Epithelial cell of proximal tubule (primary cell): ENCODE measurements around the gene HIBCH. TPM values are rescaled to one million over a fixed set of nuclear protein-coding genes. Genes with fewer than 3 reads are reported as not detected.
"Not testable (repeated sequence)": the region's sequence is repeated elsewhere in the genome, so short reads cannot be mapped to it uniquely, and the experiment has no call there.

Experiments
- DNase-seq: peaks from one replicate; pipeline ENCODE4 v3.0.0-alpha.2; 2011; ENCODE audit warnings: low read depth
- H3K4me3 ChIP-seq: 2 replicates; pipeline ENCODE4 v1.5.1; 2011; ENCODE audit warnings: low read depth, mild to moderate bottlenecking, low read length
- CTCF ChIP-seq: conservative IDR thresholded peaks from 2 replicates; pipeline ENCODE4 v1.5.1; 2012; ENCODE audit warnings: low read depth, mild to moderate bottlenecking, low read length
- total RNA-seq: library from RNA; depleted of rRNA; stranded (reverse); fragments of >200 nt; gene quantifications from 2 replicates; pipeline ENCODE4 v1.2.3, GENCODE V29; 2015

The HIBCH gene
- total RNA-seq, 1 donor from 2014 or later: 12.2 TPM

GRCh38 chr2:190360965-190361364 is 41.3 kb upstream of the HIBCH start:
- no peak for TF ChIP-seq CTCF
- no peak for DNase-seq
- H3K4me3 ChIP-seq: no peak overlapping the region

GRCh38 chr2:190360561-190360960 is 40.9 kb upstream of the HIBCH start:
- H3K4me3 ChIP-seq: no peak overlapping the region
- no peak for DNase-seq
- TF ChIP-seq CTCF: no peak

GRCh38 chr2:190358655-190359448 is 39.2 kb upstream of the HIBCH start:
- H3K4me3 ChIP-seq, DNase-seq: not testable (repeated sequence)

GRCh38 chr2:190357600-190357999 is 38.0 kb upstream of the HIBCH start:
- no peak for DNase-seq
- H3K4me3 ChIP-seq: no peak overlapping the region
- no peak for TF ChIP-seq CTCF

GRCh38 chr2:190355968-190356644 is 36.5 kb upstream of the HIBCH start:
- no peak for TF ChIP-seq CTCF
- DNase-seq: no peak
- peak overlapping the region; percentile 9 for H3K4me3 ChIP-seq

GRCh38 chr2:190354003-190354690 is 34.5 kb upstream of the HIBCH start:
- no peak overlapping the region for H3K4me3 ChIP-seq
- DNase-seq: no peak
- TF ChIP-seq CTCF: no peak

- no peak for DNase-seq
- no peak overlapping the region for H3K4me3 ChIP-seq
- no peak for TF ChIP-seq CTCF
Measured at GRCh38 chr2:190353537-190353899, 33.9 kb upstream of the HIBCH start.
